ENCODE results near the gene IMPA2.

IMPA2 gene

GRCh38 chr18:12015416-12016062, 34.2 kb downstream of the IMPA2 start:
- Histone ChIP-seq H3K4me3 (ENCODE audit: low read length) (peak overlapping the region; percentile 32), H3K36me3 (ENCODE audit: control insufficient read depth, insufficient read depth, low read length) (peaks cover 13% of the 10 kb centered on the region), H3K27me3 (ENCODE audit: control insufficient read depth, insufficient read depth, low read length) (no peaks in the 10 kb centered on the region), H3K9ac (ENCODE audit: low read length) (no peak overlapping the region), H3K4me1 (ENCODE audit: control insufficient read depth, insufficient read depth, low read length) (peaks cover 9% of the 10 kb centered on the region), H3K27ac (ENCODE audit: low read depth, low read length) (peak overlapping the region; percentile 88)

- H3K4me1 ChIP-seq (ENCODE audit: control insufficient read depth, insufficient read depth, low read length) = peaks cover 9% of the 10 kb centered on the region
- no peak overlapping the region for H3K4me3 ChIP-seq (ENCODE audit: low read length)
- no peaks in the 10 kb centered on the region for H3K27me3 ChIP-seq (ENCODE audit: control insufficient read depth, insufficient read depth, low read length)
- H3K9ac ChIP-seq (ENCODE audit: low read length) = no peak overlapping the region
- peaks cover 13% of the 10 kb centered on the region for H3K36me3 ChIP-seq (ENCODE audit: control insufficient read depth, insufficient read depth, low read length)
- no peak overlapping the region for H3K27ac ChIP-seq (ENCODE audit: low read depth, low read length)
Measured at GRCh38 chr18:12017081-12017480, 35.8 kb downstream of the IMPA2 start.

GRCh38 chr18:12018861-12019260, 37.6 kb downstream of the IMPA2 start:
- no peaks in the 10 kb centered on the region for H3K27me3 ChIP-seq (ENCODE audit: control insufficient read depth, insufficient read depth, low read length)
- peaks cover 9% of the 10 kb centered on the region for H3K4me1 ChIP-seq (ENCODE audit: control insufficient read depth, insufficient read depth, low read length)
- H3K4me3 ChIP-seq (ENCODE audit: low read length) = no peak overlapping the region
- no peak overlapping the region for H3K27ac ChIP-seq (ENCODE audit: low read depth, low read length)
- peaks cover 8% of the 10 kb centered on the region for H3K36me3 ChIP-seq (ENCODE audit: control insufficient read depth, insufficient read depth, low read length)
- no peak overlapping the region for H3K9ac ChIP-seq (ENCODE audit: low read length)

GRCh38 chr18:12021077-12021476, 39.8 kb downstream of the IMPA2 start:
- H3K27me3 ChIP-seq (ENCODE audit: control insufficient read depth, insufficient read depth, low read length) = no peaks in the 10 kb centered on the region
- peaks cover 3% of the 10 kb centered on the region for H3K36me3 ChIP-seq (ENCODE audit: control insufficient read depth, insufficient read depth, low read length)

GRCh38 chr18:12021596-12021995, 40.3 kb downstream of the IMPA2 start:
- no peak overlapping the region for H3K9ac ChIP-seq (ENCODE audit: low read length)
- H3K36me3 ChIP-seq (ENCODE audit: control insufficient read depth, insufficient read depth, low read length) = peaks cover 3% of the 10 kb centered on the region
- H3K4me3 ChIP-seq (ENCODE audit: low read length) = no peak overlapping the region
- H3K4me1 ChIP-seq (ENCODE audit: control insufficient read depth, insufficient read depth, low read length) = no peaks in the 10 kb centered on the region
- no peaks in the 10 kb centered on the region for H3K27me3 ChIP-seq (ENCODE audit: control insufficient read depth, insufficient read depth, low read length)
- H3K27ac ChIP-seq (ENCODE audit: low read depth, low read length) = no peak overlapping the region

More at GRCh38 chr18:12021077-12021476, 39.8 kb downstream of the IMPA2 start:
- H3K27ac ChIP-seq (ENCODE audit: low read depth, low read length) = no peak overlapping the region
- H3K9ac ChIP-seq (ENCODE audit: low read length) = no peak overlapping the region
- no peaks in the 10 kb centered on the region for H3K4me1 ChIP-seq (ENCODE audit: control insufficient read depth, insufficient read depth, low read length)
- H3K4me3 ChIP-seq (ENCODE audit: low read length) = no peak overlapping the region

GRCh38 chr18:12023375-12023774, 42.1 kb downstream of the IMPA2 start:
- Histone ChIP-seq H3K9ac (ENCODE audit: low read length) (no peak overlapping the region), H3K36me3 (ENCODE audit: control insufficient read depth, insufficient read depth, low read length) (no peaks in the 10 kb centered on the region), H3K27ac (ENCODE audit: low read depth, low read length) (no peak overlapping the region), H3K27me3 (ENCODE audit: control insufficient read depth, insufficient read depth, low read length) (no peaks in the 10 kb centered on the region), H3K4me1 (ENCODE audit: control insufficient read depth, insufficient read depth, low read length) (no peaks in the 10 kb centered on the region), H3K4me3 (ENCODE audit: low read length) (no peak overlapping the region)

- no peak overlapping the region for H3K4me3 ChIP-seq (ENCODE audit: low read length)
- no peaks in the 10 kb centered on the region for H3K4me1 ChIP-seq (ENCODE audit: control insufficient read depth, insufficient read depth, low read length)
- H3K27me3 ChIP-seq (ENCODE audit: control insufficient read depth, insufficient read depth, low read length) = no peaks in the 10 kb centered on the region
- H3K9ac ChIP-seq (ENCODE audit: low read length) = no peak overlapping the region
- peaks cover 5% of the 10 kb centered on the region for H3K36me3 ChIP-seq (ENCODE audit: control insufficient read depth, insufficient read depth, low read length)
- no peak overlapping the region for H3K27ac ChIP-seq (ENCODE audit: low read depth, low read length)
Measured at GRCh38 chr18:12026562-12026961, 45.3 kb downstream of the IMPA2 start.

- H3K27me3 ChIP-seq (ENCODE audit: control insufficient read depth, insufficient read depth, low read length) = no peaks in the 10 kb centered on the region
- peaks cover 5% of the 10 kb centered on the region for H3K36me3 ChIP-seq (ENCODE audit: control insufficient read depth, insufficient read depth, low read length)
- H3K27ac ChIP-seq (ENCODE audit: low read depth, low read length) = no peak overlapping the region
- H3K9ac ChIP-seq (ENCODE audit: low read length) = no peak overlapping the region
- no peaks in the 10 kb centered on the region for H3K4me1 ChIP-seq (ENCODE audit: control insufficient read depth, insufficient read depth, low read length)
- H3K4me3 ChIP-seq (ENCODE audit: low read length) = no peak overlapping the region
Measured at GRCh38 chr18:12027046-12027445, 45.7 kb downstream of the IMPA2 start.

GRCh38 chr18:12027480-12027879, 46.2 kb downstream of the IMPA2 start:
- no peak overlapping the region for H3K4me3 ChIP-seq (ENCODE audit: low read length)
- H3K27ac ChIP-seq (ENCODE audit: low read depth, low read length) = no peak overlapping the region
- H3K27me3 ChIP-seq (ENCODE audit: control insufficient read depth, insufficient read depth, low read length) = no peaks in the 10 kb centered on the region
- H3K36me3 ChIP-seq (ENCODE audit: control insufficient read depth, insufficient read depth, low read length) = peaks cover 5% of the 10 kb centered on the region
- H3K9ac ChIP-seq (ENCODE audit: low read length) = no peak overlapping the region
- H3K4me1 ChIP-seq (ENCODE audit: control insufficient read depth, insufficient read depth, low read length) = no peaks in the 10 kb centered on the region

- peaks cover 5% of the 10 kb centered on the region for H3K36me3 ChIP-seq (ENCODE audit: control insufficient read depth, insufficient read depth, low read length)
- H3K27me3 ChIP-seq (ENCODE audit: control insufficient read depth, insufficient read depth, low read length) = no peaks in the 10 kb centered on the region
- H3K4me3 ChIP-seq (ENCODE audit: low read length) = no peak overlapping the region
- H3K9ac ChIP-seq (ENCODE audit: low read length) = no peak overlapping the region
- no peaks in the 10 kb centered on the region for H3K4me1 ChIP-seq (ENCODE audit: control insufficient read depth, insufficient read depth, low read length)
- H3K27ac ChIP-seq (ENCODE audit: low read depth, low read length) = no peak overlapping the region
Measured at GRCh38 chr18:12028040-12028628, 46.8 kb downstream of the IMPA2 start.

- no peak overlapping the region for H3K27ac ChIP-seq (ENCODE audit: low read depth, low read length)
- peaks cover 5% of the 10 kb centered on the region for H3K36me3 ChIP-seq (ENCODE audit: control insufficient read depth, insufficient read depth, low read length)
- H3K27me3 ChIP-seq (ENCODE audit: control insufficient read depth, insufficient read depth, low read length) = no peaks in the 10 kb centered on the region
- no peaks in the 10 kb centered on the region for H3K4me1 ChIP-seq (ENCODE audit: control insufficient read depth, insufficient read depth, low read length)
- no peak overlapping the region for H3K9ac ChIP-seq (ENCODE audit: low read length)
- H3K4me3 ChIP-seq (ENCODE audit: low read length) = no peak overlapping the region
Measured at GRCh38 chr18:12028674-12029073, 47.4 kb downstream of the IMPA2 start.

- no peak overlapping the region for H3K4me3 ChIP-seq (ENCODE audit: low read length)
- H3K9ac ChIP-seq (ENCODE audit: low read length) = no peak overlapping the region
- no peaks in the 10 kb centered on the region for H3K4me1 ChIP-seq (ENCODE audit: control insufficient read depth, insufficient read depth, low read length)
- no peak overlapping the region for H3K27ac ChIP-seq (ENCODE audit: low read depth, low read length)
- peaks cover 5% of the 10 kb centered on the region for H3K36me3 ChIP-seq (ENCODE audit: control insufficient read depth, insufficient read depth, low read length)
- no peaks in the 10 kb centered on the region for H3K27me3 ChIP-seq (ENCODE audit: control insufficient read depth, insufficient read depth, low read length)
Measured at GRCh38 chr18:12029786-12030584, 48.7 kb downstream of the IMPA2 start.
